Caco-2 (cell line): ENCODE results near the gene TSPAN4. TPM values are rescaled to one million over a fixed set of nuclear protein-coding genes. Genes with fewer than 3 reads are reported as not detected.

ENCODE experiments used
- BruUV-seq: library from RNA; stranded (reverse); fragments of 400-500 nt; replicated peaks from 2 replicates; lab custom pipeline; 2021; lab: Mats Ljungman, UMichigan
- CTCF ChIA-PET: fragments of 300-600 bp; sonication (Branson Sonifier 250); formaldehyde crosslinking; loops from one replicate; lab custom pipeline; 2022; ENCODE audit warnings: antibody characterized with exemption; lab: Charles Lee
- POLR2A ChIA-PET: fragments of 300-600 bp; sonication (Branson Sonifier 250); formaldehyde crosslinking; loops from one replicate; lab custom pipeline; 2022; ENCODE audit warnings: antibody characterized with exemption; lab: Charles Lee
- DNase-seq, 2 experiments: peaks; one replicate each; pipeline versions ENCODE4 v3.0.0 to v3.0.0-alpha.2; 2020 to 2022
- H3K27me3 ChIP-seq: replicated peaks from 2 replicates; pipeline ENCODE4 v1.6.0; 2011; ENCODE audit warnings: low read length; ENCODE audit not compliant: control insufficient read depth, insufficient read depth
- H3K36me3 ChIP-seq: 2 replicates; pipeline ENCODE4 v1.5.1; 2011; ENCODE audit warnings: low read length; ENCODE audit not compliant: control insufficient read depth, insufficient read depth
- H3K4me1 ChIP-seq: fragments of 250-450 bp; sonication (Bioruptor Pico); 2 replicates; pipeline ENCODE4 v1.5.1; 2020; ENCODE audit warnings: mild to moderate bottlenecking
- H3K4me3 ChIP-seq: 2 replicates; pipeline ENCODE4 v1.5.1; 2011; ENCODE audit warnings: low read depth, mild to moderate bottlenecking, control low read depth, low read length
- H3K9me3 ChIP-seq: fragments of 250-450 bp; sonication (Bioruptor Pico); 2 replicates; pipeline ENCODE4 v1.5.1; 2020; ENCODE audit warnings: mild to moderate bottlenecking, moderate library complexity
- H3K27ac Mint-ChIP-seq: one replicate; pipeline ENCODE4 v1.8.0; 2022; ENCODE audit warnings: mixed read lengths; ENCODE audit not compliant: unreplicated experiment
- H3K27me3 Mint-ChIP-seq: one replicate; pipeline ENCODE4 v1.8.0; 2022; ENCODE audit warnings: mixed read lengths; ENCODE audit not compliant: insufficient read depth, unreplicated experiment
- H3K36me3 Mint-ChIP-seq: one replicate; pipeline ENCODE4 v1.8.0; 2022; ENCODE audit warnings: mild to moderate bottlenecking, mixed read lengths; ENCODE audit not compliant: insufficient read depth, unreplicated experiment
- H3K4me1 Mint-ChIP-seq: one replicate; pipeline ENCODE4 v1.8.0; 2022; ENCODE audit warnings: low read depth, mixed read lengths; ENCODE audit not compliant: unreplicated experiment
- H3K4me3 Mint-ChIP-seq: one replicate; pipeline ENCODE4 v1.8.0; 2022; ENCODE audit warnings: mild to moderate bottlenecking, moderate library complexity, mixed read lengths; ENCODE audit not compliant: unreplicated experiment
- H3K9me3 Mint-ChIP-seq: one replicate; pipeline ENCODE4 v1.8.0; 2022; ENCODE audit warnings: mixed read lengths; ENCODE audit not compliant: unreplicated experiment
- CTCF ChIP-seq, 2 experiments: fragments of 200-600 bp in 1 of 2; IDR thresholded peaks; 1 replicate in 1 of 2; 2 replicates in 1 of 2; pipeline versions ENCODE4 v1.5.1 to v1.8.0; 2011 to 2022; ENCODE audit warnings: antibody characterized with exemption in 1 of 2, control low read depth in 1 of 2, inconsistent platforms in 1 of 2, low read depth in 1 of 2, low read length in 1 of 2, mild to moderate bottlenecking in 1 of 2, moderate library complexity in 1 of 2; ENCODE audit not compliant: insufficient read depth in 1 of 2, severe bottlenecking in 1 of 2, unreplicated experiment in 1 of 2
- intact Hi-C: fragments of 100-400 bp; cut with micrococcal nuclease; formaldehyde crosslinking; loops from one replicate; pipeline ENCODE4 v1.10.0; 2022; ENCODE audit not compliant: unreplicated experiment
- total RNA-seq: library from RNA; stranded (reverse); gene quantifications from 2 replicates; pipeline ENCODE4 v1.2.3, GENCODE V29; 2022

The TSPAN4 gene
- total RNA-seq, 1 experiment from 2014 or later = 95.9 TPM

- no TSS peak for BruUV-seq
- no peaks in the 10 kb centered on the region for H3K27me3 Mint-ChIP-seq
- H3K4me3 ChIP-seq = no peak overlapping the region
- intact Hi-C loops = no loop called here
- peaks cover 6% of the 10 kb centered on the region for H3K4me1 Mint-ChIP-seq
- peaks cover 37% of the 10 kb centered on the region for H3K36me3 Mint-ChIP-seq
- peaks cover 6% of the 10 kb centered on the region for H3K4me1 ChIP-seq
- no peak for DNase-seq
- ChIA-PET POLR2A (no interaction called here), CTCF (no interaction called here)
- no peaks in the 10 kb centered on the region for H3K9me3 ChIP-seq
- peaks cover 2% of the 10 kb centered on the region; the same call in 1 of the 2 replicates for H3K36me3 ChIP-seq
- no peak overlapping the region for H3K27ac Mint-ChIP-seq
- H3K4me3 Mint-ChIP-seq = peak overlapping the region; percentile 11
- no peaks in the 10 kb centered on the region for H3K9me3 Mint-ChIP-seq
- H3K27me3 ChIP-seq = no peaks in the 10 kb centered on the region
- no peak for TF ChIP-seq CTCF (IDR thresholded peaks at IDR 0.05; ENCODE audit: insufficient read depth in 1 of 2, low read depth in 1 of 2, low read length in 1 of 2, severe bottlenecking in 1 of 2, unreplicated experiment in 1 of 2)
Observed at GRCh38 chr11:908273-908672, 65.6 kb downstream of the TSPAN4 start.

GRCh38 chr11:909406-909805, 66.8 kb downstream of the TSPAN4 start:
- ChIA-PET CTCF (no interaction called here), POLR2A (no interaction called here)
- no TSS peak for BruUV-seq
- DNase-seq = no peak
- H3K27me3 ChIP-seq = no peaks in the 10 kb centered on the region
- H3K4me1 ChIP-seq = peaks cover 6% of the 10 kb centered on the region
- H3K9me3 ChIP-seq = no peaks in the 10 kb centered on the region
- no peak for TF ChIP-seq CTCF (IDR thresholded peaks at IDR 0.05; ENCODE audit: insufficient read depth in 1 of 2, low read depth in 1 of 2, low read length in 1 of 2, severe bottlenecking in 1 of 2, unreplicated experiment in 1 of 2)
- Mint-ChIP-seq H3K4me3 (peak overlapping the region; percentile 84), H3K27me3 (no peaks in the 10 kb centered on the region), H3K4me1 (peaks cover 6% of the 10 kb centered on the region), H3K9me3 (no peaks in the 10 kb centered on the region), H3K36me3 (peaks cover 28% of the 10 kb centered on the region), H3K27ac (no peak overlapping the region)
- intact Hi-C loops = no loop called here
- H3K36me3 ChIP-seq = peaks cover 1% of the 10 kb centered on the region; the same call in 1 of the 2 replicates
- peak overlapping the region; percentile 100 for H3K4me3 ChIP-seq

GRCh38 chr11:910044-910588, 67.5 kb downstream of the TSPAN4 start:
- BruUV-seq = TSS peak; percentile 39
- H3K4me1 ChIP-seq = peaks cover 6% of the 10 kb centered on the region
- Mint-ChIP-seq H3K4me1 (peaks cover 6% of the 10 kb centered on the region), H3K4me3 (peak overlapping the region; percentile 84), H3K27ac (peak overlapping the region; percentile 29), H3K27me3 (no peaks in the 10 kb centered on the region), H3K9me3 (no peaks in the 10 kb centered on the region), H3K36me3 (peaks cover 23% of the 10 kb centered on the region)
- peak overlapping the region; percentile 100 for H3K4me3 ChIP-seq
- H3K27me3 ChIP-seq = no peaks in the 10 kb centered on the region
- ChIA-PET POLR2A (interaction anchor here (1.1 to 1.7 kb wide), 2 partner anchors 42 to 91 kb away, joined by 3 to 12 read pairs; no protein-coding TSS in a partner anchor), CTCF (interaction anchor here (0.6 to 1.5 kb wide), 4 partner anchors 12 to 82 kb away, joined by 3 to 6 read pairs (median 5); no protein-coding TSS in a partner anchor)
- no peaks in the 10 kb centered on the region for H3K9me3 ChIP-seq
- no peak for TF ChIP-seq CTCF (IDR thresholded peaks at IDR 0.05; ENCODE audit: insufficient read depth in 1 of 2, low read depth in 1 of 2, low read length in 1 of 2, severe bottlenecking in 1 of 2, unreplicated experiment in 1 of 2)
- no peak for DNase-seq
- H3K36me3 ChIP-seq = peaks cover 1% of the 10 kb centered on the region; the same call in 1 of the 2 replicates
- intact Hi-C loops = no loop called here
